ENCODE data around the gene GMPPB.
"Not testable (repeated sequence)": the region's sequence is repeated elsewhere in the genome, so short reads cannot be mapped to it uniquely, and the experiment has no call there.

Gene GMPPB

DNA sequence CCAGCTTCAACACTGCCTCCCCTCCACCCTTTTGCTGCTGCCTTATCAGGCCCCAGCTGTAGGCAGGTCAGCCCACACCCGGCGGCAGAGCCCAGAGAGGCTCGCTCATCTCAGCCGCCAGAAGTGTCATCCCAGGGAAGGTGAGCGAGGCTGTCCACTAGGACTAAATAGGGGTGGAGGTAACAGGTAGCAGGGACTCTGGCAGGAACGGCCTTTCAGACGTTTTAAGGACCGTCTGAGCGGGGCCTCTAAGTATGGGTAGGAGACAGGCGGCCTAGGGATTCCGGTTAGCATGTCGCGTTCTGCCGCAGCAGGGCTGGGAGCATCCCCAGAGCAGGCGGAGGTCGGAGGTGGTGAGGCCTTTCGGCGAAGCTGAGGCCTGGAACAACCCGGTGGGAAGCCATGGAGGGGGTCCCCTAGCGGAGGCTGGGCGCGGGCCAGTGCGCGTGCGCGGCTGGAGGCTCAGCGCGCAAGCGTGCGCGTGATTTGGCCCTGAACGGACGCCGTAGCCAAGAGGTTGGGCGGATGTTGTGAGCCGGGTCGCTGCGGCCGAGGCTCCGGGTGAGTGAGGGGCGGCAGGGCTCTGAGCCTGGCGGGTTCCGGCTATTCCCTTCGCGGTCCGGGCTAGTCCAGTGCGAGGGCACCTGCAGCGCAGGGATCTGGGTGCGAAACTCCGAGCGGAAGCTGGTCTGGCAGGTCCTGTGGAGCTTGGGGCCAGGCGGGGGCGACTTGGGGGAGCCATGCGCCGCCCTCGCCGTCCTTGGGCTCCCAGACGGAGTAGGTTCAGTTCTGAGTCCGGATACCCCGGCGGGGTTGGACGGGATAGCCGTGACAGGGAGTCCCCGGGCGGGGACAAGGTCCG is 34.5 kb downstream of the GMPPB start, which contains the start of the genes MST1 and RNF123:
Gene MST1 (minus strand): TSS at position 429 of the 862 bp plus-strand sequence. CDS start 783 bp downstream, outside the sequence.
Gene RNF123 (plus strand): TSS at position 512 of the 862 bp plus-strand sequence. CDS start 1,609 bp downstream, outside the sequence.
- no peak for DNase-seq

DNA sequence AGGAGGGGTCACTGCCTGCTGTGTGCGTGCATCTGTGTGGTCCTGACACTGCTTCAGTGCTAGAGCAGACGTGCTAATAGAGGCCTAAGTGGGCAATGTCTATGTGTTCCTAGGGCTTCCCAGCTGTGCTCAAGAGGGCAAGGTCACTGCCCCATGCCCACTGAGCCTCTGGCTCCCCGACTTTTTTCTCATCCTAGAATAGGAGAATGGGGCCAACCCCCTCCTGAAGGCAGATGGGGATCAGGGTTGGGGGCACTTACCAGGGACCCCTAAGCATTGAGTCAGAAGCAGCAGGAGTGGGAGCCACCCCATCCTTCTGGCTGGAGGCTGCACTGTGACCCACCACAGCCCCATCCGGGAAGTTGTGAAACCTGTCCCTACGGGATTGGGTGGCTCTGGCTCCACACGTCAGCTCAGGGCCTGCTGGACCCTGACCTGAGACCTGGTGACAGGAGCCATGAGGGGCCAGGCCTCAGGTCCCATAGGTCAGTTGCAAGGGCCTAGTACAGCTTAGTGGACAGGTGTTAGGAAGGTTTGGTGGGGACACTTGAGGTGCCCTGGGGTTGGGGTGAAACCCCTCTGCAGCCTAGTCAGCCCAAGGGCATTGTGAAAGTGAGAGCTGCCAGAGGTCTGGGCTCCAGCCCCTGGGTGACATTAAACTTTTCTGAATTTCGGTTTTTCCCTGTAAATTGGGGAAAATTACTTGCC is 35.3 kb downstream of the GMPPB start:
- not testable (repeated sequence) for DNase-seq

DNA sequence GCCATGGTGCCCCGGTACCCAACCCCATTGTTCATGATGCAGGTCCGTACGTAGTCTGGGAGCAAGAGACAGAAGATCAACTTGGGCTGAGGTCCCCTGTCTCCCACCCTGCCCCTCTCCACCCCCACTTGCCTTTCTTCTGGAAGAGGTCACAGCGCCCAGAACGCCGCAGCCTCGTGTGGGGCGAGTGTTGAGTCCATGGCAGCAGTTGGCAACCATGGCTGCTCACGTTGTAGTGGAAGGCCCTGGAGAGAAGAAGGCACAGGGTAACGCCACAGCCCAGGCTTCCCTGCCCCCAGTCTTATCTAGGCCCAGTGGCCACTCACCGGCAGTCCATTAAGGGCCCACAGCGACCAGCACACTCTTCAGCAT is 36.3 kb downstream of the GMPPB start:
- not testable (repeated sequence) for DNase-seq

DNA sequence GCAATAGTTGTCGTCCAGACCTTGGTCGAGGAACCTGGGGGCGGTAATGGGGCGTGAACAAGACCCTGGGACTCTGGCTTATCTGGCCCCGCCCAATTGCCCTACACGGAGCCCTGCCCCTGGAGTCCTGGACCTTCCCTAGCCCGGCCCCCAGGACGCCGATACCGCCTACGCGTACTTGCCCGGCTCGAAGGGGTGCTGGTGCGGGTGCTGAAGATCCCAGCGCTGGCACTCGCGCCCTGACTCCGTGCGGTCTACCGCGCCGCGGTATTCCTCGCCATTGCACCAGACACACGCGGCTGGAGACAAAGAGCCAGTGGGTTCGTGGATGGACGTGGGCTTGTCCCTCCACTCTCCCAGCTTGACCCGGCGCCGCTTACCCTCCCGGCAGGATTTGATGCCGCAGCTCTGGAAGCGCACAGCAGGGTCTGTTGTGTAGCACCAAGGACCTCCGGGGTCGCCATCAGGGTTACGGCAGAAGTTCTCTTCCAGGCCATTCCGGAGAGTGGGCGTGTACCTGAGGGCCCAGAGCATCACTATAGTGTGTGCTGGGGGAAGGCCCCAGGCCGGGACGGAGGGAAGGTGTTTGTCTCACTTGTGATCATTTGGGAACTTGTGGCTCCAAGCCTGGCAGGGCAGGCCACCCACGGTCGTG is 36.9 kb downstream of the GMPPB start:
- DNase-seq = not testable (repeated sequence)

DNA sequence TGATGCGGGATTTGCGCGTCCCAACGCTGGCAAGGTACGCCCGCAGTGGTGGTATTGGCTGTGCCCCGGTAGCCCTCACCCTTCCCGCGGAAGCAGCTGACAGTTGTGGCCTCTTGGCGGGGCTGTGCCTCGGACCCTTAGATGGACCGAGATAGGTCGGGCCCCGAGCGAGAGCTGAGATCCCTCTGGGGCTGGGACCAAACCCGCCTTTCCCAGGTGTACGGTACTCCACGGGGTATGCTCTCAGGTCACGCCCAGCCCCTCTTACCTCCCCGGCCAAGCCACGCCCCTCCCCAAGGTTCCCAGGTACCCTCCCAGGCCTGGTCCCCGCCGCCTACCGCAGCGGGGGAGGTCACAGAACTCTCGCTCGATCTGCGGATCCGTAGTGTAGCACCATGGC is 37.4 kb downstream of the GMPPB start:
- not testable (repeated sequence) for DNase-seq

DNA sequence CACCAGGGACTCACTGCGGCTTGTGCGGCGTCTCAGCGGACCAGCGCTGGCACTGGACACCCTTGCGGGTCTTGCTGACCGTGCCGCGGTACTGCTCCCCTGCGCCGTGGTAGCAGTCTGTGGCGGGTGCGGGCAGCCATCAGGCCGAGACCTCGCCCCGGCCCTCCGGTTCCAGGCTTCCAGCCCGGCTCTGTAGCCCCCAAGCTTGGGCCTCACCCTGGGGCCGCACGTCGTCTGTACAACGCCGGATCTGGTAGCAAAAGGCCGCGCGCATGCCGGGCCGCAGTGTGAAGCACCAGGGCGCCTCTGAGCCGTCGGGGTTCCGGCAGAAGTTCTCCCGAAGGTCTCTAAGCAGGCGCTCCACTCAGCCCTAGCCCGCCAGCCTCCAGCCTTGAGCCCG is 37.9 kb downstream of the GMPPB start:
- not testable (repeated sequence) for DNase-seq

DNA sequence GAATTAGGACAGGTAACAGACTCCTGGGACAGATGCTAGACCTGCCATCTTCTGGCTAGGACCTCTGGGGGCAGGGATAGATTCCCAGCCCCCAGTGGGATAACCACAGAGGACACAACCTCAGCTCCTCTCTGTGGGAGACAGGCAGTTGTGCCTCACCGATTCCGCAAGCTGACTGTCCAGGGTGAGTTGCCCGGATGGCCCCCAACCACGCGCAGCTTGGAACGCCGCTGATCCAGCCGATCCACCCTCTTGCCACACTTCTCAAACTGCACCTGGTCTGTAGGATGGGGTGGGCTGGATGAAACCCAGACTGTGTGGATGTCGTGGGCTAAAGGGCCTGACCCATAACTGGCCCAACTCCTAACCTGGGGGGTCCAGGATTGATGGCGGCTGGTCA is 38.6 kb downstream of the GMPPB start:
- not testable (repeated sequence) for DNase-seq

DNA sequence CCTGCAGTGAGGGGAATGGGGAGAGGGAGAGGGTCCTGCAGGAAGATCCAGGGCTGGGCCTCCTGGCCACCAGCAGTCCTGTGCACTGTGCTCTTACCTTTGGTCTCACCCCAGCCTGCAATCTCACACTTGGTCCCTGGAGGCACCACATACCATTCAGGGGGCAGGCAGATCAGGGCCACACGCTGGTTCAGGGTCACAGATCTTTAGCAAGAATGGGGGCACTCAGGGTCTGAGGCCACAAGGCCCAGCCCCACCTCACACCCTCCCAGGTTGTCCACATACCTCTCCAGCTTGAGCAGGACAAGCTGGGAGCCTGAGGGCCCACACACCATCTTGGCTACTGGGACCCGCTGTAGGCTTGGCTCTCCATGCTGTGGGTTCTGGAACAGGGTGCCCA is 39.3 kb downstream of the GMPPB start:
- DNase-seq = not testable (repeated sequence)

DNA sequence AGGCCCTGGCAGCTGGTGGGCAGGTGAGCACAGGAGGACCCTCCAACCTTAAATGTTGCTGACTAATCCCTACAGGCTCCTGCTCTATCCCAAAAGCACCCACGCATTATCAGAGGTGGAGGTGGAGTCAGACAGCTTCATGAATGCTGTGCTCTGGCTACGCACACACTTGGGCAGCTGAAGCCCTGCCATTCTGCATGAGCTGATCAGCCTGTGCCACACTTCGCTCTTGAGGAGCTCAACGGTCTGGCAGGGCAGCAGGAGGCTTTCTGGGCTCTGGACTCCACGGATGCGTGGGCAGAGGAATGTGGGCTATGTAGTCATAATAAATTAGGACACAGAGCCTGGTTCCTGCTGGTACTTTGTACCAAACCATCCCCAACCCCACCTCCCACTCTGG is 40.6 kb downstream of the GMPPB start:
- DNase-seq = no peak

DNA sequence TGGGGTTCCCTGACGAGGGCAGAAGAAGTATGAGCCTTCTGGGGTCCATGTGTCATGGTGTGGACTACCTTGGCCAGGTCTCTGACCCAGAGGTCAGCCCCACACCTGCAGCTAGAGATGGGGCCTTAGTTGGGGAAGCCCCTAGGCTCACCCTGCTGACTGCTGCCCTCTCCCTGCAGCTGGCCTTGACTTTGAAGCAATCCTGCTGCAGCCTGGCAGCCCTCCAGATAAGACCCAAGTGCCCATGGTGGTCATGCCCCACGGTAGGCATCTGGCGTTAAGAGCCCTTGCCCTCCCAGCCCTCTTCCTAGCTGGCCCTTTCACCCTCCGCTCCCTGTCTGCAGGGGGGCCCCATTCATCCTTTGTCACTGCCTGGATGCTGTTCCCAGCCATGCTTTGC is 42.2 kb downstream of the GMPPB start:
- no peak for DNase-seq

DNA sequence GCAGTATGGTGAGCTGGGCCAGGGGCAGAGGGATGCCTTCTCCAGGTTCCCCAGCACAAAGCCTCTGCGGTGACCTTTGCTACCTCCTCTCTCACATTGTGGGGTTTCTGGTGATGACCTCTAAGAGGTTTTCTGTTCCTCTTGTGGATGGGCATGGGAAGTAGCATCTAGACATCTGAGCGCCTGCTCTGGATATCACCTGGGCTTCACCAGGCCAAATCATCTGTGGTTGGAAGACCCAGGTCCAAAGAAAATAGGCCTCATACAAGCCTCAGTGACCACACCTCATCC is 42.6 kb downstream of the GMPPB start:
- DNase-seq = no peak

DNA sequence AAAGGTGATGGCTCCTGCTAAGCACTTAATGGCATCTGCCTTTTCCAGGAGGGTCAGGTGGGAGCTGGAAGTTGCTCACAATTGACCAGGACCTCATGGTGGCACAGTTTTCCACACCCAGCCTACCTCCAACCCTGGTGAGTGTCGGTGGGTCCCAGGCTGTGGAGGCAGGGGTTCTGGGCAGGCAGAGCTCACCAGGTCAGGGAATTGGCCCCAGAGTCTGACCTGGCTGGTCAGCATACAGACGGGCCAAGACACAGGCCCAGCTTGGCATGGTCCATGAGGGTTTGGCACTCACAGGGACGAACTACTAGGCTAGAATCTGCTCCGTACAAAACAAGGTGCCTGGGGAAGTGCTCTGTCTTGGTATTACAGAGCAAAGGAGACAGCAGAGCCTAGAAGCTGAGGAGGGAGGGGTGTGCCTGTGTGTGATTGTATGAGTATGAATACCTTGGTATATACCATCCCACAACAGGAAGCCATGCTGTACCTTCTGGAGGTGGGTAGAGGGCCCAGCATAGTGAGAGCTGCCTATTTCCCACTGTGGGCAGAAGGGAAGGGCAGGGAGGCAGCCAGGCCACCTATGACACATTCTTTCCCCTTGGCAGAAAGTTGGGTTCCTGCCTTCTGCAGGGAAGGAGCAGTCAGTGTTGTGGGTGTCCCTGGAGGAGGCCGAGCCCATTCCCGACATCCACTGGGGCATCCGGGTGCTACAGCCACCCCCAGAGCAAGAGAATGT is 43.1 kb downstream of the GMPPB start:
- DNase-seq = no peak

DNA sequence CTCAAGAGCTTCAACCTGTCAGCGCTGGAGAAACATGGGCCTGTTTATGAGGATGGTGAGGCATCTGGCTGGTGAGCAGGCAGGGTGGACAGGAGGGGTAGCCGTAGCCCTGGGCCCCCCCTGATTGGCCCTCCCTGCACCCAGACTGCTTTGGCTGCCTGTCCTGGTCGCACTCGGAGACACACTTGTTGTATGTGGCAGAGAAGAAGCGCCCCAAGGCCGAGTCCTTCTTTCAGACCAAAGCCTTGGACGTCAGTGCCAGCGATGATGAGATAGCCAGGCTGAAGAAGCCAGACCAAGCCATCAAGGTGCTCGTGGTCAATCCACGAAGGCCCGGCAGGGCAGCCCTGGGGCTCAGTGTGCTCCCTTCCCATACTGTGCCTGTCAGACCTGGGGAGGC is 47.8 kb downstream of the GMPPB start:
- no peak for DNase-seq

DNA sequence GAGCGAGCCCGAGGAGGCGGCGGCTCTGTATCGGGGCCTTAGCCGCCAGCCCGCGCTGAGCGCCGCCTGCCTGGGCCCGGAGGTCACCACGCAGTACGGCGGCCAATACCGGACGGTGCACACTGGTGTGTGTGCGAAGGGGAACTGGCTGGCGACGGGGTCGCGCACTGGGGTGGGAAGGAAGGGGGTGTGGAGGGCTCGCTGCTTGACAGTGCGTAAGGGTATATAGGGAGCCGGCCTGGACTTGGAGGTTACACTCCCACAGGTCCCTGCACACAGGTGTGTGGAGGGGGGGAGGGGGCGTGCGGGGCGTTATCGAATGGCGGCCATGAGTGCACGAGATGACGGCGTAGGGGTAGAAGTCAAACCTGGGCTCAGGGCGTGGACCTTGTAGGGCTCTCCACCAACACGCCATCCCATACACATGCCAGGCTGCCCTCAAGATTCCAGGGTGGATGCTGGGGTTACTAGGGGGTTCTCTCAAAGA is 49.2 kb downstream of the GMPPB start:
- no peak for DNase-seq

DNA sequence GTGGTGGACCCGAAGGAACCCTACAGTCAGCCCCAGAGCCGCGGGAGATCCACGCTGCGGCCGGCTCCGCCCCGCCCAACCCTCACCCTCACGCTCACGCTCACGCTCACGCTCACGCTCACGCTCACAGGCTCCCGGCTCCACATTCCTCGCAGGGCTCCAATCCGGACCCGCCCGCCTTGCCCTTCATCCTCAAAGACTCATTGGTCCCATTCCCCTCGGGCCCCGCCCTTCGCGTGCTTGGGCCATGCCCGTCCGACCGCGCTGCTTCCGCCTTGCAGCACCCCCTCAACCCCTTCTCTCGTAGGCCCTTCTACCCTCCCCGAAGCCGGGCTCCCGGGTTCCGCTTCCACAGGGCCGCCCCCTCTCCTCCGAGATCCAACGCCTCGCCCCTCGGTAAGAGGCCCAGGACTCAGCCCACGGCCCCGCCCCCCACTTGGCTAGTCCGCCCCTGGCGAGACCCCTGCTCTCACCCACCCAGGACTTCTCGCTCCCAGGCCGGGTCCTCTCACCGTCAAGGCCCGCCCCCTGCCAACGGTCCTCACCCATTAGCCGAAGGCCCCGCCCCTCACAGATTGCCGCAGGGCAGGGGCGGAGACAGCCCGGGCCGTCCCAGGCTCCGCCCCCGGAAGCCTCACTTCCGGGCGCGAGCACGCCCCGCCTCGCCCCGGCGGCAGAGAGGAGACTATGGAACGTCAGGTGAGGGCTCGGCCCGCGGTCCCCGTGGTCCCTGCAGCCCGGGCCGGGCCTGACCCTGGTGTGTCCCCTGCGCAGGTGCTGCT is 49.8 kb downstream of the GMPPB start, which contains the start of gene APEH:
Gene APEH (plus strand): TSS at position 637 of the 782 bp plus-strand sequence. CDS start 51 bp downstream, at position 688.
- DNase-seq = no peak

DNA sequence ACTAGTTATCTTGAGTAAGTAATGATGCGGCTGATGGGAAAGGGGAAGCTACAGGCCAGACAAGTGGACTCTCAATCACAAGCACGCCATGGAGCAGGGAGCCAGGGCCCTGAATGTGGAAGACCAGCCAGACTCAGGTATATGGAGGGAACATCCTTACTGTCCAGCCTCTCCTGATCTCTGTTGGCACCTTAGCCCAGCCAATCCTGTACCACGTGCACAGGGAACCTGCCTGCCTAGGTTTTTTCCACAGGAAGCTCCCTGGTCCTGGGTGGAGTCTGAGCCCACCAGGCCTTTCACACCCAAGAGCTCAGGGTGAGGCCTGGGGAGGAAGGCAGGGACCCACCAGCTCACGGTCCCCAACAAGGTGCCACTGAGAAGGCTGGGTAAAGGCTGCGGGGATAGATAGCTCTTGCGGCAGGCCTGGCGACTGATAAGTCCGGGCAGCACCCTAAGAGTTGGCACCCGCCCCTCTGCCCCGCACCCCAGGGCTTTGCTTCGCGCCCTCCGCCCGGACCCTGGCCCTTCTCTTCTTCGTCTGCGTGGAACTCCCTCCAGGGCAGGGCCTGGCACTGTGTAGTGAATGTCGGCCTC is 50.5 kb downstream of the GMPPB start:
- no peak for DNase-seq

DNA sequence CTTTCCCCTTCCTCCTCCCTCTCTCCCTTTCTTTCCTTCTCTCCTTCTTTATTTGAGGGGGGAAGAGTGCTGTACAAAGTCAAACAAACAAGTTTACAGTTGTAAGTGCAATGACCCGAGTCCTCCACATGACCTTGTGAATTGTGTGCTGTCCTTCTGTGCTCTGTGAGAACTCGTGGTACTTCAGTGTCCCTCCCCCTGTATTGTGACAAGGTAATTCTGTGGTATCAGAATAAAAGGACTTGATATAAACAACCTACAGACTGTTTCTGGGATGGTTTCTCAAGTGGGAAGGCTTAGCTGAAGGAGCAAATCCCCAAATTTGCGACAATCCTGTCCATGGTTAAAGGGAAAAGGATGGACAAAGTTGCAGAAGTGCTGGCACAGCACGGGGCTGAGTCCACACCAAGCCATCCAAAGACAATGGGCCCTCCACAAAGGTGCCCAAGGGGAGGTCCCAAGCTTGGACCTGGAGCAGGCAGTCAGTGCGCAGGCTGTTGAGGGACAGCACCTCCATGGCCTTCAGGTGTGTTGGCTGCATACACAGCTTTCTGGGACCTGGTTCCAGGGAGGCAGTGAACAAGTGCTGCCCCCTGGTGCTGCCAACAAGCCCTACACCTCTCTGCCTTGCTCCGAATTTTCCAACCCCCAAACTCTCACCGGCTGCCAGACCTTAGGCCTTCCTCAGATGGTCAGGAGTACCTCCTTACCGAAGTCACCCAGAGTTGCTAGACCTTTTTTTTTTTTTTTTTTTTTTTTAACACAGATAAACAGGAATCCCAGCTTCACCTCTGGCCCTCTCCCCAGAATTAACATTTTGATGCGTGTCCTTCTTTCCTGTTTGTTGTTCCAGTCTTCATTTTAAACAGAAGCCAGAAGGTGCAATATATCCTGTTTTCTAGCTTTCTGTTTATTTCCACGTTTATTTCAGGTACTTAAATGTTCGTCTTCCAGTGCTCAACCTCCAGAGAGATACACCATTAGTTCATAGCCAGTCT is 52.2 kb downstream of the GMPPB start:
- no peak for DNase-seq

DNA sequence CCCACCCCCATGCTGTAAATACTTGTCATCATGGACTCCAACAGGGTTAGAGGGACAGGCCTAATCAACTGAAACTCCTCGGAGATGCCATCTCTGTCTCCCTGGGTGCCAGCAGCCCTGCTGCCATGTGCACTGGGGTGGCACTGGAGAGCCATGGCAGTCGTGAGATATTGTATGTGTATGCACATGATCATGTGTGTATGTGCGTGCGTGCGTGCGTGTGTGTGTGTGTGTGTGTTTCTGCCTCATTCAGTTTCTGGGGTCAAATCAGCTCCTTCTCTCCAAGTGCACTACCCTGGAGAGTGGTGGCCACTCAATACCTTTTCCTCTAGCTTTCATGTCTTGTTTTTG is 52.8 kb downstream of the GMPPB start:
- DNase-seq = no peak

All from DMS53 (cell line).